Mesothelial cell of epicardium (in vitro differentiated cells): Measurements from ENCODE around the gene ENG. TPM values are rescaled to one million over a fixed set of nuclear protein-coding genes. Genes with fewer than 3 reads are reported as not detected.
"Not testable (repeated sequence)": the region's sequence is repeated elsewhere in the genome, so short reads cannot be mapped to it uniquely, and the experiment has no call there.

Experiments used
- DNase-seq, 2 experiments: peaks; one replicate each; pipeline ENCODE4 v3.0.0; 2021; ENCODE audit warnings: low spot score in 2 of 2; ENCODE audit not compliant: unreplicated experiment in 2 of 2
- H3K27ac Mint-ChIP-seq: 2 replicates; pipeline ENCODE4 v1.8.0; 2021; ENCODE audit warnings: mixed read lengths
- H3K27me3 Mint-ChIP-seq: 2 replicates; pipeline ENCODE4 v1.8.0; 2021; ENCODE audit warnings: low read depth, mixed read lengths
- H3K36me3 Mint-ChIP-seq: 2 replicates; pipeline ENCODE4 v1.8.0; 2021; ENCODE audit warnings: mixed read lengths
- H3K4me1 Mint-ChIP-seq: 2 replicates; pipeline ENCODE4 v1.8.0; 2021; ENCODE audit warnings: mixed read lengths
- H3K4me3 Mint-ChIP-seq: 2 replicates; pipeline ENCODE4 v1.8.0; 2021; ENCODE audit warnings: mild to moderate bottlenecking, moderate library complexity, mixed read lengths
- H3K9me3 Mint-ChIP-seq: 2 replicates; pipeline ENCODE4 v1.8.0; 2021; ENCODE audit warnings: mixed read lengths
- CTCF ChIP-seq: fragments of 200-600 bp; sonication (generic); IDR thresholded peaks from one replicate; pipeline ENCODE4 v1.5.0; 2021; ENCODE audit warnings: antibody characterized with exemption; ENCODE audit not compliant: unreplicated experiment
- total RNA-seq: library from RNA; stranded (reverse); gene quantifications from 3 replicates; pipeline ENCODE4 v1.2.1, GENCODE V29; 2021

The ENG gene
- total RNA-seq, 1 donor from 2014 or later = 8.5 TPM

DNA sequence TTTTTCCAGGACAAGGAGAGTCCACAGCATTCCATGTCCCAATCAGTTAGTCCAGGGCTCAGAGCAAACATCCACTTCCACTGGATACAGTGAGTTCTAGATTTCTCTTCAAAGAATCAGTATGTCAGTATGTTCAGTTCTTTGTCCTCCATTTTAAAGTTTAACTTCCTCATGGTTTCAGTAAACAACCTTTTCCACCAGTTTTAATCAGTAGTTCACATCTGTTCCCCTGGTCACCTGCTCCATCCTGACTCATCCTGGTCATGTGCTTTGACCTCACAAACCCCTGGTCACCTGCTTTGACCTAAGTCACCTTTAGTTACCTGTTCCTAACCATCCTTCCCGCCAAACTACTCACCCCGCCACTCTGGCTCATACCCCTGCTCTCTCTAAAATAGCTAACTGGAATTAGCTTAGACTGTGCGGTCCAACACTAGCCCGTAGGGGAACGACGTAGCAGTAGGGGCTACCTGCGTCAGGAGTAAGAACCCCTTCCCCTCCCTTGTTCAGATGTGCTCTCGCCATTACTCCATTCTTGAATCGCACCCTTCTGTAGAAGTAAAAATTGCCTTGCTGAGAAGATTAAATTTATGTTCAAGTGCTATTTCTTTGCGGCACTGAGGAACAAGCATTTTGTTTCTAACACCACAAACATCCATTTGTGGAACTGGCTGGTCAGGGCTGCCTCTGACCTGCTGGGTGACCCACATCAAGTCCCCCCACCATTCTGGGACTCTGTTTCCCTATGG is 5.5 kb downstream of the ENG start:
- no peak overlapping the region for H3K27ac Mint-ChIP-seq
- TF ChIP-seq CTCF = no peak
- H3K4me3 Mint-ChIP-seq = no peak overlapping the region
- peaks cover 12% of the 10 kb centered on the region for H3K9me3 Mint-ChIP-seq
- no peak for DNase-seq
- H3K4me1 Mint-ChIP-seq = peaks cover 7% of the 10 kb centered on the region
- no peaks in the 10 kb centered on the region for H3K27me3 Mint-ChIP-seq
- H3K36me3 Mint-ChIP-seq = peaks cover 9% of the 10 kb centered on the region

DNA sequence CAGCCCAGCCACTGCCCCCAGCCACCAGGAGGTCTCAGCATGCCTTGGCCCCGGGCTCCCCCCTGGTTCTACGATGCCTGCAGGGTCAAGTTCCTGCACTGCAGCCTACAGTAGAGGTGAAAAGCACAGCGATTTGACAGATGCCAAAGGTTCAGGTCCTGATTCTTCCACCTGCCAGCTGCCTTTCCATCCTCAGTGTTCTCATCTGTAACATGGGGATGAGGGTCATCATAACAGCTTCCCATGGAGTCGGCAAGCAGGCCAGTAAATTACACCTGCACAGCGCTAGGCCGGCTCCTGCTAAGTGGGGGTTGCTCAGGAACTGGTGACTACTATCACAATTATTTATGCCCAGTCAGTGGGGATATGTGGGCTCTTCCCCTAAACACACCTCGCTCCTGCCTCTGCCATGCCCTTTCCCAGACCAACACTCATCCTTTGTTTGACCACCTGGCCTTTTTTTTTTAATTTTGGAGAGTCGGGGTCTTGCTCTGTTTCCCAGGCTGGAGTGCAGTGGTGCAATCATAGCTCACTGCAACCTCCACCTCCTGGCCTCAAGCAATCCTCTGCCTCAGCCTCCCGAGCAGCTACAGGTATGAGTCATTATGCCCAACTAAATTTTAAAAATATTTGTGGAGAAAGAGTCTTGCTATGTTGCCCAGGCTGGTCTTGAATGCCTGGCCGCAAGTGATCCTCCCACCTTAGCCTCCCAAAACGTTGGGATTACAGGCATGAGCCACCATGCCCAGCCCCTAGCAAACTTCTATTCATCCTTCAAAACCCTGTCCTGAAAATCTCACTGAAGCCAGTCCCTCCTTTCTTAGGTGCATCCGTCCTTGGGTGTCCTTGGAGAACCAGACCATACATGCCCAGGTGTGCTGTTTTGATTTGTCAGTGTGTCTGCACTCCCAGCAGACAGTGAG is 6.4 kb downstream of the ENG start:
- DNase-seq = no peak
- H3K27ac Mint-ChIP-seq = peak overlapping the region; percentile 34
- TF ChIP-seq CTCF = no peak
- peaks cover 5% of the 10 kb centered on the region for H3K4me1 Mint-ChIP-seq
- peaks cover 12% of the 10 kb centered on the region for H3K9me3 Mint-ChIP-seq
- no peak overlapping the region for H3K4me3 Mint-ChIP-seq
- H3K27me3 Mint-ChIP-seq = no peaks in the 10 kb centered on the region
- peaks cover 9% of the 10 kb centered on the region for H3K36me3 Mint-ChIP-seq

DNA sequence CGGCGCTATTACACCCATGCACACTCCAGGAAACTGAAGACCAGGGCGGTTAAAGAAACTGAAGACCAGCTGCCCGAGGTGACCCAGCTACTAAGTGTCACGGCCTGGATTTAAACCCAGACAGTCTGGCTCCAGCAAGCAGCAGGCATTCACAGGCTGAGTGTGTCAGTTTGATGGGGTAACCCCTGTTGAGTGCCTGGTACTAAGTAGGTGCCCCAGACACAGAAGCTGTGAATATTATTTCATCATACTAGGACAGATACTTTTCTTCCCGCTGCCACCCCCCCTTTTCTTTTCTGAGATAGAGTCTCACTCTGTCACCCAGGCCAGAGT is 7.3 kb downstream of the ENG start:
- Mint-ChIP-seq H3K4me1 (peaks cover 5% of the 10 kb centered on the region), H3K36me3 (peaks cover 9% of the 10 kb centered on the region), H3K4me3 (no peak overlapping the region), H3K27me3 (no peaks in the 10 kb centered on the region), H3K9me3 (peaks cover 12% of the 10 kb centered on the region), H3K27ac (no peak overlapping the region)
- TF ChIP-seq CTCF = no peak
- DNase-seq = no peak

- Mint-ChIP-seq H3K9me3 (peaks cover 12% of the 10 kb centered on the region), H3K27ac (no peak overlapping the region), H3K4me1 (peaks cover 5% of the 10 kb centered on the region), H3K27me3 (no peaks in the 10 kb centered on the region), H3K4me3 (no peak overlapping the region), H3K36me3 (peaks cover 9% of the 10 kb centered on the region)
- no peak for TF ChIP-seq CTCF
- DNase-seq = no peak
Observed at GRCh38 chr9:127846443-127847177, 7.8 kb downstream of the ENG start.

DNA sequence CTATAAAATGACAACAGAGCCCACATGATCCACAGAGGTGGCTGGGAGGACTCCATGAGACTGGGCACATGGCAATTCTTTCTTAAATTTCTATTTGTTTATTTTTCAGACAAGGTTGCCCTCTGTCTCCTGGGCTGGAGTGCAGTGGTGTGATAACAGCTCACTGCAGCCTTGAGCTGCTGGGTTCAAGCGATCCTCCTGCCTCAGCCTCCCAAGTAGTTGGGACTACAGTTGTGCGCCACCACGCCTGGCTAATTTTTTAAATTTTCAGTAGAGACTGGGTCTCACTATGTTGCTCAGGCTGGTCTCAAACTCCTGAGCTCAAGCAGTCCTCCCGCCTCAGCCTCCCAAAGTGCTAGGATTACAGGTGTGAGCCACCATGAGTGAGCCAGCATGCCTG is 8.8 kb downstream of the ENG start:
- not testable (repeated sequence) for H3K36me3 Mint-ChIP-seq, H3K4me1 Mint-ChIP-seq, DNase-seq, H3K4me3 Mint-ChIP-seq, H3K27me3 Mint-ChIP-seq
- H3K9me3 Mint-ChIP-seq = peaks cover 12% of the 10 kb centered on the region
- H3K27ac Mint-ChIP-seq = peak overlapping the region; percentile 79
